Thoracic aorta (tissue), 2 donors: ENCODE results near the gene GOLGA6A. TPM values are rescaled to one million over a fixed set of nuclear protein-coding genes. Genes with fewer than 3 reads are reported as not detected.

ENCODE experiments used
- ATAC-seq: fragments of 150-250 bp; one replicate; pipeline ENCODE4 v1.8.0; 2017; ENCODE audit warnings: low read depth; ENCODE audit not compliant: insufficient number of reproducible peaks, low FRiP score
- DNase-seq: peaks from one replicate; pipeline ENCODE4 v3.0.0-alpha.2; 2020; ENCODE audit warnings: low spot score
- H3K27ac ChIP-seq, 2 donors: fragments of 200-600 bp; sonication (generic); 1 replicate in 1 of 2; 2 replicates in 1 of 2; pipeline ENCODE4 v1.5.1; 2016; ENCODE audit warnings: mild to moderate bottlenecking in 2 of 2, moderate library complexity in 2 of 2
- H3K27me3 ChIP-seq: fragments of 200-600 bp; sonication (generic); replicated peaks from 2 replicates; pipeline ENCODE4 v1.6.0; 2016; ENCODE audit warnings: mild to moderate bottlenecking; ENCODE audit not compliant: insufficient read depth
- H3K36me3 ChIP-seq: fragments of 200-600 bp; sonication (generic); one replicate; pipeline ENCODE4 v1.5.1; 2016
- H3K4me1 ChIP-seq, 2 donors: fragments of 200-600 bp; sonication (generic); 1 replicate in 1 of 2; 2 replicates in 1 of 2; pipeline versions ENCODE4 v1.5.1 to v1.6.0; 2016; ENCODE audit warnings: low read depth in 2 of 2, mild to moderate bottlenecking in 1 of 2; ENCODE audit not compliant: control insufficient read depth in 1 of 2
- H3K4me3 ChIP-seq: fragments of 200-600 bp; sonication (generic); 2 replicates; pipeline ENCODE4 v1.5.1; 2016; ENCODE audit warnings: mild to moderate bottlenecking
- H3K9me3 ChIP-seq: fragments of 200-600 bp; sonication (generic); 2 replicates; pipeline ENCODE4 v1.5.1; 2016
- total RNA-seq, 2 donors: library from RNA; depleted of rRNA; stranded (reverse); fragments of >200 nt; gene quantifications; one replicate each; pipeline versions ENCODE4 v1.1.0 to v1.2.3, GENCODE V29; 2016
- TF ChIP-seq, protein P1 (sequence below): fragments of 200-600 bp; sonication (generic); IDR thresholded peaks from one replicate; pipeline ENCODE4 v1.5.1; 2019; ENCODE audit warnings: antibody characterized with exemption

The GOLGA6A gene
- total RNA-seq, 2 donors from 2014 or later: 0.14 to 0.42 TPM

DNA sequence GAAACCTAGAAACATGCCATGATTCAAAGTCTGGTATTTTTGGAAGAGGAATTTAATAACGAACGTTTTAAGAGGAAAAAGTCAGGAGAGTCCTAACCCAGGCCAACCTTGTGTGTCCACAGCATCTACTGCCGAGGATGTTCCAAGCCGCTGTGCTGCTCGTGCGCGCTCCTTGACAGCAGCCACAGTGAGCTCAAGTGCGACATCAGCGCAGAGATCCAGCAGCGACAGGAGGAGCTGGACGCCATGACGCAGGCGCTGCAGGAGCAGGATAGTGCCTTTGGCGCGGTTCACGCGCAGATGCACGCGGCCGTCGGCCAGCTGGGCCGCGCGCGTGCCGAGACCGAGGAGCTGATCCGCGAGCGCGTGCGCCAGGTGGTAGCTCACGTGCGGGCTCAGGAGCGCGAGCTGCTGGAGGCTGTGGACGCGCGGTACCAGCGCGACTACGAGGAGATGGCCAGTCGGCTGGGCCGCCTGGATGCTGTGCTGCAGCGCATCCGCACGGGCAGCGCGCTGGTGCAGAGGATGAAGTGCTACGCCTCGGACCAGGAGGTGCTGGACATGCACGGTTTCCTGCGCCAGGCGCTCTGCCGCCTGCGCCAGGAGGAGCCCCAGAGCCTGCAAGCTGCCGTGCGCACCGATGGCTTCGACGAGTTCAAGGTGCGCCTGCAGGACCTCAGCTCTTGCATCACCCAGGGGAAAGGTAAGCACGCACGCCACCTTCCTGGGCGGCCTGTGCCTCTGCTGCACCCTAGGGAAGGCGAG is 59.5 kb downstream of the GOLGA6A start:
- ATAC-seq (no peak), DNase-seq (no peak)
- Histone ChIP-seq H3K27ac (no peak overlapping the region), H3K36me3 (peaks cover 34% of the 10 kb centered on the region), H3K27me3 (no peaks in the 10 kb centered on the region), H3K4me3 (no peak overlapping the region), H3K9me3 (no peaks in the 10 kb centered on the region), H3K4me1 (no peaks in the 10 kb centered on the region)
- TF ChIP-seq, protein P1, sequence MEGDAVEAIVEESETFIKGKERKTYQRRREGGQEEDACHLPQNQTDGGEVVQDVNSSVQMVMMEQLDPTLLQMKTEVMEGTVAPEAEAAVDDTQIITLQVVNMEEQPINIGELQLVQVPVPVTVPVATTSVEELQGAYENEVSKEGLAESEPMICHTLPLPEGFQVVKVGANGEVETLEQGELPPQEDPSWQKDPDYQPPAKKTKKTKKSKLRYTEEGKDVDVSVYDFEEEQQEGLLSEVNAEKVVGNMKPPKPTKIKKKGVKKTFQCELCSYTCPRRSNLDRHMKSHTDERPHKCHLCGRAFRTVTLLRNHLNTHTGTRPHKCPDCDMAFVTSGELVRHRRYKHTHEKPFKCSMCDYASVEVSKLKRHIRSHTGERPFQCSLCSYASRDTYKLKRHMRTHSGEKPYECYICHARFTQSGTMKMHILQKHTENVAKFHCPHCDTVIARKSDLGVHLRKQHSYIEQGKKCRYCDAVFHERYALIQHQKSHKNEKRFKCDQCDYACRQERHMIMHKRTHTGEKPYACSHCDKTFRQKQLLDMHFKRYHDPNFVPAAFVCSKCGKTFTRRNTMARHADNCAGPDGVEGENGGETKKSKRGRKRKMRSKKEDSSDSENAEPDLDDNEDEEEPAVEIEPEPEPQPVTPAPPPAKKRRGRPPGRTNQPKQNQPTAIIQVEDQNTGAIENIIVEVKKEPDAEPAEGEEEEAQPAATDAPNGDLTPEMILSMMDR: no peak

Other genes starting within 250 kb of the GOLGA6A start
- not detected for gene TBC1D21, start 209.0 kb downstream of the GOLGA6A start, total RNA-seq
- 100 to 1,000 TPM; 164 to 321 TPM for gene LOXL1, start 156.1 kb downstream of the GOLGA6A start, total RNA-seq
- 10 to 100 TPM; 23.6 to 37.9 TPM for gene STOML1, start 90.3 kb downstream of the GOLGA6A start, total RNA-seq
- 100 to 1,000 TPM in 1 of 2 donors, 10 to 100 TPM in 1; 77.2 to 138 TPM for gene PML, start 87.8 kb downstream of the GOLGA6A start, total RNA-seq
- not detected for gene ISLR2, start 48.0 kb upstream of the GOLGA6A start, total RNA-seq
- gene ISLR, start 91.2 kb upstream of the GOLGA6A start, total RNA-seq: 100 to 1,000 TPM in 1 of 2 donors, 10 to 100 TPM in 1; 76.8 to 323 TPM
- gene STRA6, start 120.2 kb upstream of the GOLGA6A start, total RNA-seq: under 1 TPM in 1 of 2 donors, not detected in 1; 0.28 TPM
- not detected for gene CCDC33, start 153.8 kb upstream of the GOLGA6A start, total RNA-seq